Common myeloid progenitor, CD34-positive (primary cell): ENCODE data around the gene LCN12.

Experiments
- CTCF ChIA-PET: fragments of 350-600 bp; sonication (Branson Sonifier 250); formaldehyde crosslinking; loops from one replicate; lab custom pipeline; 2021; ENCODE audit warnings: antibody characterized with exemption; lab: Charles Lee
- POLR2A ChIA-PET: fragments of 350-600 bp; sonication (Branson Sonifier 250); formaldehyde crosslinking; loops from one replicate; lab custom pipeline; 2021; ENCODE audit warnings: antibody characterized with exemption; lab: Charles Lee
- DNase-seq, 3 donors: peaks; one replicate each; pipeline versions ENCODE4 v3.0.0 to v3.0.0-alpha.2; 2013
- H3K27ac ChIP-seq, 2 experiments: 1 replicate in 1 of 2; 2 replicates in 1 of 2; pipeline ENCODE4 v1.7.0; 2013; ENCODE audit warnings: inconsistent platforms in 2 of 2, low read length in 2 of 2, mild to moderate bottlenecking in 2 of 2, low read depth in 1 of 2, moderate library complexity in 1 of 2; ENCODE audit not compliant: severe bottlenecking in 2 of 2, insufficient read depth in 1 of 2, poor library complexity in 1 of 2
- H3K27me3 ChIP-seq, 5 experiments: replicated peaks in 2 of 5; 1 replicate in 3 of 5; 2 replicates in 2 of 5; pipeline versions ENCODE4 v1.6.1 to v1.7.0; 2013; ENCODE audit warnings: low read length in 4 of 5, mild to moderate bottlenecking in 2 of 5, moderate library complexity in 2 of 5, inconsistent platforms in 1 of 5; ENCODE audit not compliant: insufficient read depth in 5 of 5, control insufficient read depth in 4 of 5
- H3K36me3 ChIP-seq, 4 experiments: 1 replicate in 2 of 4; 2 replicates in 2 of 4; pipeline versions ENCODE4 v1.6.1 to v1.7.0; 2013; ENCODE audit warnings: low read length in 3 of 4, control low read depth in 1 of 4, mild to moderate bottlenecking in 1 of 4; ENCODE audit not compliant: control insufficient read depth in 4 of 4, insufficient read depth in 4 of 4
- H3K4me1 ChIP-seq, 4 experiments: 1 replicate in 3 of 4; 2 replicates in 1 of 4; pipeline versions ENCODE4 v1.6.1 to v1.7.1; 2013; ENCODE audit warnings: low read length in 3 of 4, mild to moderate bottlenecking in 3 of 4, control low read depth in 1 of 4, inconsistent platforms in 1 of 4, moderate library complexity in 1 of 4; ENCODE audit not compliant: control insufficient read depth in 4 of 4, insufficient read depth in 4 of 4; ENCODE audit errors: control extremely low read depth in 1 of 4
- H3K4me3 ChIP-seq, 7 experiments: 1 replicate in 4 of 7; 2 replicates in 3 of 7; pipeline versions ENCODE4 v1.5.1 to v1.7.0; 2013; ENCODE audit warnings: mild to moderate bottlenecking in 7 of 7, low read length in 6 of 7, moderate library complexity in 6 of 7, inconsistent platforms in 2 of 7, low read depth in 2 of 7, control low read depth in 1 of 7; ENCODE audit not compliant: insufficient read depth in 4 of 7, control insufficient read depth in 1 of 7; ENCODE audit errors: extremely low read depth in 1 of 7
- H3K9me3 ChIP-seq, 5 experiments: 1 replicate in 4 of 5; 2 replicates in 1 of 5; pipeline versions ENCODE4 v1.6.1 to v1.7.1; 2013; ENCODE audit warnings: low read length in 4 of 5, mild to moderate bottlenecking in 2 of 5, inconsistent platforms in 1 of 5, low read depth in 1 of 5, moderate library complexity in 1 of 5; ENCODE audit not compliant: control insufficient read depth in 4 of 5, insufficient read depth in 2 of 5; ENCODE audit errors: control extremely low read depth in 1 of 5
- WGBS: methylation state at CpG from one replicate; pipeline ENCODE4 v1.1.5; 2013; ENCODE audit not compliant: insufficient coverage; 5-methylcytosine and 5-hydroxymethylcytosine counted together

The LCN12 gene

DNA sequence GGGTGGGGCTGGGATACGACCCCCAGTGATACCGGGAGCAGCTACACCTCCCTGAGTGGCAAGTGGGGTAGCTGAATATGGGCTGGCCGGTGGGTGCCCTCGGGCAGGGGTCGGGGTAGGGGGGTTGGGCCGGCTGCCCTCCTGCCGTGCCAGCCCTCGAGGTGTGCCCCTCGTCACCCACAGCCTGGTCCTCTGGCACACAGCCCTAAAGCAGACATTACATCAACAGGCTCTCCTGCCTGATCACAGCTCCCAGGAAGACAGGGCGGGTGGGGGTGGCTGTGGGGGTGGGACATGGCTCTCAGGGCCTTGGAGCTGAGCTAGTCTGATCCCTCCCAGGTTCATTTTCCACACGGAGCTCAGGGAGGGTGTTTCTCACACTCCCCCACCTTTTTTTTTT lies 30.8 kb upstream of the LCN12 start:
- Histone ChIP-seq H3K36me3 (peaks cover 12 to 74% (median 51%) of the 10 kb centered on the region in 4 experiments), H3K4me1 (no peaks in the 10 kb centered on the region), H3K4me3 (no peak overlapping the region), H3K27me3 (no peaks in the 10 kb centered on the region), H3K9me3 (no peaks in the 10 kb centered on the region), H3K27ac (no peak overlapping the region)
- 89% methylated on average over 3 of the region's 11 CpGs for WGBS
- ChIA-PET CTCF (no interaction called here), POLR2A (interaction anchor here (0.6 kb wide), 1 partner anchor 17 kb away, joined by 3 read pairs; no protein-coding TSS in a partner anchor)
- DNase-seq = no peak

DNA sequence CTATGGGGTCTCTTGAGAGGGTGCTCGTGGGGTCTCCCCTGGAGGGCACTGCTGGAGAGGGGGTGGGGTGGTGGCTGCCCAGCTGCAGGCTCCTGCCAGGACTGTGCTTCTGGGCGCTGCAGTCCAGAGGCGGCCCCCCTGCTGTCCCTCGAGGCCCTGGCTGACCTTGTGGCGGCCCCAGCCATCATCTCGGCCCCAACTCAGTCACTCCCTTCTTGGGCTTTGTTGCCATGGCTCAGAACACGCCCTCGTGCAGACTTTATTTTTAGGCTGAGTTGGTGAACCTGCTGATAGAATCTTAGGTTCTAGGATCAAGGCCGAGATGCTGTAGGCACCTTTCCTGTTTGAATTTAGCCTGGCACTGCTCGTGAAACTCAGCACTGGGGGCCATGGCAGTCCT lies 30.4 kb upstream of the LCN12 start:
- Histone ChIP-seq H3K36me3 (peaks cover 8 to 74% (median 49%) of the 10 kb centered on the region in 4 experiments), H3K27ac (no peak overlapping the region), H3K4me3 (no peak overlapping the region), H3K4me1 (no peaks in the 10 kb centered on the region), H3K9me3 (no peaks in the 10 kb centered on the region), H3K27me3 (no peaks in the 10 kb centered on the region)
- DNase-seq = no peak
- CTCF ChIA-PET = no interaction called here
- WGBS = 94% methylated on average over 9 of the region's 10 CpGs
- POLR2A ChIA-PET = no interaction called here

DNA sequence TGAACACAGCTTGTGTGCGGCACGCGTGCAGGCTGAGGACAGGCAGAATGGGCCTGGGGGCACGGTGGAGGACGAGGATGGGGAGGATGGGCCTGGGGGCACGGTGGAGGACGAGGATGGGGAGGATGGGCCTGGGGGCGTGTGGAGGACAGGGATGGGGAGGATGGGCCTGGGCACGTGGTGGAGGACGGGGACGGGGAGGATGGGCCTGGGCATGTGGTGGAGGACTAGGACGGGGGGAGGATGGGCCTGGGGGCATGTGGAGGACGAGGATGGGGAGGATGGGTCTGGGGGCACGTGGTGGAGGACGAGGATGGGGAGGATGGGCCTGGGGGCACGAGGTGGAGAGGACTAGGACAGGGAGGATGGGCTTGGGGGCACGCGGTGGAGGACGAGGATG lies 29.5 kb upstream of the LCN12 start:
- CTCF ChIA-PET = no interaction called here

GRCh38 chr9:136923881-136924280 lies 28.2 kb upstream of the LCN12 start:
- Histone ChIP-seq H3K27me3 (no peaks in the 10 kb centered on the region), H3K4me3 (no peak overlapping the region), H3K9me3 (no peaks in the 10 kb centered on the region), H3K27ac (no peak overlapping the region), H3K36me3 (peaks cover 9 to 78% (median 54%) of the 10 kb centered on the region in 4 experiments), H3K4me1 (no peaks in the 10 kb centered on the region)
- no peak for DNase-seq
- CTCF ChIA-PET = interaction anchor here (1.6 kb wide), 1 partner anchor 14 kb away, joined by 5 read pairs; no protein-coding TSS in a partner anchor
- 96% methylated on average over 16 of the region's 19 CpGs for WGBS
- POLR2A ChIA-PET = no interaction called here

More for the DNA sequence above, 29.5 kb upstream of the LCN12 start:
- no peaks in the 10 kb centered on the region for H3K27me3 ChIP-seq
- H3K27ac ChIP-seq = no peak overlapping the region
- 98% methylated on average over 11 of the region's 19 CpGs for WGBS
- no peak overlapping the region for H3K4me3 ChIP-seq
- POLR2A ChIA-PET = no interaction called here
- H3K36me3 ChIP-seq = peaks cover 7 to 74% (median 49%) of the 10 kb centered on the region in 4 experiments
- H3K9me3 ChIP-seq = no peaks in the 10 kb centered on the region
- DNase-seq = no peak
- no peaks in the 10 kb centered on the region for H3K4me1 ChIP-seq

DNA sequence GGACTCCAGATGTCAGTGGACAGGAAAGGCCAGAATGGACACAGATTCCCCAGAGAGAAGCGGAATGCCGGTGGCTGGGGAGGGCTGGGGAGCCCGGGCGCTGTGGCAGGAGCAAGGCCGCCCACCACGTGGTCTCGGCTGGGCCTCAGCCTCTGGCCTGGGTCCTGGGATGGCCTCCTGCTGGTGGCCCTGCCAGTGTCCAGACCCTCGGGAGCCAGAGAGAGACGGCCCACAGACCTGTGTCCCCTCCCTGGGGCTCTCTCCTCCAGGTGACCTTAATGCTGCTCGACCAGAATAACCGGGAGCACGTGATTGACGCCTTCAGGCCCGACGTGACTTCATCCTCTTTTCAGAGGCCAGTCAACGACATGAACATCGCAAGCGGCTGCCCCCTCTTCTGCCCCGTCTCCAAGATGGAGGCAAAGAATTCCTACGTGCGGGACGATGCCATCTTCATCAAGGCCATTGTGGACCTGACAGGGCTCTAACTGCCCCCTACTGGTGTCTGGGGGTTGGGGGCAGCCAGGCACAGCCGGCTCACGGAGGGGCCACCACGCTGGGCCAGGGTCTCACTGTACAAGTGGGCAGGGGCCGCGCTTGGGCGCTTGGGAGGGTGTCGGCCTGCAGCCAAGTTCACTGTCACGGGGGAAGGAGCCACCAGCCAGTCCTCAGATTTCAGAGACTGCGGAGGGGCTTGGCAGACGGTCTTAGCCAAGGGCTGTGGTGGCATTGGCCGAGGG lies 26.5 kb upstream of the LCN12 start:
- H3K4me1 ChIP-seq = no peaks in the 10 kb centered on the region
- no peak overlapping the region for H3K4me3 ChIP-seq
- H3K36me3 ChIP-seq = peaks cover 9 to 69% (median 47%) of the 10 kb centered on the region in 4 experiments
- H3K27ac ChIP-seq = no peak overlapping the region
- no peaks in the 10 kb centered on the region for H3K27me3 ChIP-seq
- CTCF ChIA-PET = interaction anchor here (1.5 kb wide), 1 partner anchor 27 kb away, joined by 3 read pairs; no protein-coding TSS in a partner anchor
- WGBS = 95% methylated on average over 33 of the region's 33 CpGs
- POLR2A ChIA-PET = no interaction called here
- no peak for DNase-seq
- no peaks in the 10 kb centered on the region for H3K9me3 ChIP-seq

DNA sequence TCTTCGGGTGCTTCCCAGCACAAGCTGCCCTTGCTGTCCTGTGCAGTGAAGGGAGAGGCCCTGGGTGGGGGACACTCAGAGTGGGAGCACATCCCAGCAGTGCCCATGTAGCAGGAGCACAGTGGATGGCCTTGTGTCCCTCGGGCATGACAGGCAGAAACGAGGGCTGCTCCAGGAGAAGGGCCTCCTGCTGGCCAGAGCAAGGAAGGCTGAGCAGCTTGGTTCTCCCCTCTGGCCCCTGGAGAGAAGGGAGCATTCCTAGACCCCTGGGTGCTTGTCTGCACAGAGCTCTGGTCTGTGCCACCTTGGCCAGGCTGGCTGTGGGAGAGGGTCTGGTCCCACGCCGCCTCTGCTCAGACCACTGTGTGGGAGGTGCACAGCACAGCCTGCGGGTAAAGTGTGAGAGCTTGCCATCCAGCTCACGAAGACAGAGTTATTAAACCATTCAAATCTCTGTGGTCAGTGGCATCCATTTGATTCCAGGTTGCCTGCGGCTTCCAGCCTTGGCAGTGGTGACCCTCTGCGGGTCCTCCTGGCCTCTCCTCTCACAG lies 25.8 kb upstream of the LCN12 start:
- Histone ChIP-seq H3K27me3 (no peaks in the 10 kb centered on the region), H3K36me3 (peaks cover 9 to 63% (median 41%) of the 10 kb centered on the region in 4 experiments), H3K4me3 (no peak overlapping the region), H3K27ac (no peak overlapping the region), H3K4me1 (no peaks in the 10 kb centered on the region), H3K9me3 (no peaks in the 10 kb centered on the region)
- POLR2A ChIA-PET = no interaction called here
- DNase-seq = no peak
- 98% methylated on average over 9 of the region's 9 CpGs for WGBS
- CTCF ChIA-PET = interaction anchor here (1.0 to 1.5 kb wide), 4 partner anchors 12 to 103 kb away, joined by 3 to 4 read pairs (median 3); partner anchors contain the start of gene AJM1

GRCh38 chr9:136926749-136927148 lies 25.3 kb upstream of the LCN12 start:
- Histone ChIP-seq H3K36me3 (peaks cover 9 to 60% (median 39%) of the 10 kb centered on the region in 4 experiments), H3K4me1 (no peaks in the 10 kb centered on the region), H3K27me3 (no peaks in the 10 kb centered on the region), H3K4me3 (no peak overlapping the region), H3K9me3 (no peaks in the 10 kb centered on the region), H3K27ac (no peak overlapping the region)
- POLR2A ChIA-PET = no interaction called here
- no peak for DNase-seq
- CTCF ChIA-PET = interaction anchor here (0.6 to 1.5 kb wide), 6 partner anchors 11 to 103 kb away, joined by 3 to 4 read pairs (median 3); partner anchors contain the start of gene AJM1
- over 99% methylated on average over 10 of the region's 13 CpGs for WGBS
